HCT116 (cell line): ENCODE data around the gene ZNF790.

Source experiments
- CTCF ChIP-seq, 3 experiments: fragments of 200-600 bp in 1 of 3; sonication (generic) in 1 of 3; IDR thresholded peaks in 2 of 3; conservative IDR thresholded peaks in 1 of 3; 2 replicates each; pipeline ENCODE4 v1.5.1; 2012 to 2017; ENCODE audit warnings: low read depth in 2 of 3, low read length in 2 of 3, antibody characterized with exemption in 1 of 3, borderline replicate concordance in 1 of 3, control low read depth in 1 of 3, mild to moderate bottlenecking in 1 of 3, mixed read lengths in 1 of 3, mixed run types in 1 of 3, moderate library complexity in 1 of 3; ENCODE audit not compliant: insufficient read depth in 1 of 3
- EZH2 ChIP-seq: fragments of 200-600 bp; sonication (generic); IDR thresholded peaks from 2 replicates; pipeline ENCODE4 v1.6.1; 2017; ENCODE audit warnings: antibody characterized with exemption, mixed run types
- POLR2A ChIP-seq: IDR thresholded peaks from 2 replicates; pipeline ENCODE4 v1.7.0; 2011; ENCODE audit warnings: borderline replicate concordance; ENCODE audit not compliant: insufficient read depth, insufficient read length; ENCODE audit errors: extremely low read depth

DNA sequence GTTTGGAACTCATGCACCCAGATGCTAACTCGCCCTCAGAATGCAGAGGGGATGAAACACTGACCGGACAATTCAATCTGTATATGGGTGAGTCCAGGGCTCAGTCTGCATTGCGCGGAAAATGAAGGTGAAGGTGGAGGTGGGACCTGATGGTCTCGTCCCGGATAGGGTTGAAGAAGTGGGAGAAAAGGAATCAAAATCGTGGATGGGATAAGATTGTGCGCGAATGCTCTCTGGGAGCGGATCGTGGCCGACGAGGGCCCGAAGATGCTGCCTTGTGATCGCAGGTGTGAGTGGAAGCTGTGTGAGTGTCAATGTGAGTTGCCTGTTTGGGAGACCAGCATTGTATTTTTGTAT, 65.0 kb downstream of the ZNF790 start:
- TF ChIP-seq EZH2 (no peak), CTCF (IDR thresholded peaks at IDR 0.05 in 2 of 3, conservative IDR thresholded peaks at IDR 0.05 in 1 of 3; ENCODE audit: borderline replicate concordance in 1 of 3, insufficient read depth in 1 of 3, low read depth in 2 of 3, low read length in 2 of 3) (no peak), POLR2A (no peak)
